Activated naive CD4-positive, alpha-beta T cell treated with anti-CD3 and anti-CD28 coated beads for 36 hours (primary cell): ENCODE data around the gene SPINT4. TPM values are rescaled to one million over a fixed set of nuclear protein-coding genes. Genes with fewer than 3 reads are reported as not detected.
"Not testable (repeated sequence)": the region's sequence is repeated elsewhere in the genome, so short reads cannot be mapped to it uniquely, and the experiment has no call there.

ENCODE experiments used
- CTCF ChIA-PET: fragments of 350-600 bp; sonication (Branson Sonifier 250); formaldehyde crosslinking; loops from one replicate; lab custom pipeline; 2021; ENCODE audit warnings: antibody characterized with exemption; lab: Charles Lee
- DNase-seq: peaks from one replicate; pipeline ENCODE4 v3.0.0-alpha.2; 2020
- H3K27ac Mint-ChIP-seq: one replicate; pipeline ENCODE4 v1.8.0; 2021; ENCODE audit warnings: mild to moderate bottlenecking, mixed read lengths
- H3K27me3 Mint-ChIP-seq: one replicate; pipeline ENCODE4 v1.8.0; 2021; ENCODE audit warnings: low read depth, mixed read lengths
- H3K36me3 Mint-ChIP-seq: one replicate; pipeline ENCODE4 v1.8.0; 2021; ENCODE audit warnings: low read depth, mixed read lengths
- H3K4me1 Mint-ChIP-seq: one replicate; pipeline ENCODE4 v1.8.0; 2021; ENCODE audit warnings: low read depth, mixed read lengths
- H3K4me3 Mint-ChIP-seq: one replicate; pipeline ENCODE4 v1.8.0; 2021; ENCODE audit warnings: mild to moderate bottlenecking, moderate library complexity, mixed read lengths
- H3K9me3 Mint-ChIP-seq: one replicate; pipeline ENCODE4 v1.8.0; 2021; ENCODE audit warnings: mixed read lengths
- intact Hi-C: fragments of 100-400 bp; cut with micrococcal nuclease; formaldehyde crosslinking; loops from one replicate; pipeline ENCODE4 v1.15.1; 2023
- total RNA-seq, 2 experiments: library from RNA; stranded (reverse); gene quantifications; one replicate each; pipeline ENCODE4 v1.2.3, GENCODE V29; 2021

SPINT4 gene
- not detected for total RNA-seq

- peaks cover 1% of the 10 kb centered on the region for H3K9me3 Mint-ChIP-seq
- H3K27ac Mint-ChIP-seq: no peak within 1 kb of the TSS
- CTCF ChIA-PET: no interaction called here
- DNase-seq: no peak
- H3K27me3 Mint-ChIP-seq: peaks cover 27% of the 10 kb centered on the region
- no peak within 1 kb of the TSS for H3K4me3 Mint-ChIP-seq
- no peaks in the 10 kb centered on the region for H3K36me3 Mint-ChIP-seq
- intact Hi-C loops: no loop called here
- no peaks in the 10 kb centered on the region for H3K4me1 Mint-ChIP-seq
Measured at GRCh38 chr20:45722047-45722446, at the start of gene SPINT4. SPINT4 (plus strand) TSS chr20:45722347; CDS start chr20:45722368, 21 bp downstream.

DNA sequence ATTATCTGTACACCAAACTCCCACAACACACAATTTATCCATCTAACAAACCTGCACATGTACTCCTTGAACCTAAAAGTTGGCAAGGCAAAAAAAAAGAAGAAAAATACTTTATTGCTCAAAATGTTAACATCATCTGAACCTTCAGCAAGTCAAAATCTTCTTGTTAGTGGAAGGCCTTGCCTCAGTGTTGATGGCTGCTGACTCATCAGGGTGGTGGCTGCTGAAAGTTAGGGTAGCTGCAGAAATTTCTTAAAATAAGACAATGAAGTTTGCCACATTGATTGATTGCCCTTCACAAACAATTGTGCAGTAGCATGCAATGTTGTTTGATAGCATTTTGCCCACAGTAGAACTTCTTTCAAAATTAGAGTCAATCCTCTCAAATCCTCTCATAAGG lies 49.4 kb upstream of the SPINT4 start:
- Mint-ChIP-seq H3K4me1 (no peaks in the 10 kb centered on the region), H3K4me3 (no peak overlapping the region), H3K36me3 (peaks cover 1% of the 10 kb centered on the region), H3K27me3 (peaks cover 29% of the 10 kb centered on the region), H3K27ac (no peak overlapping the region), H3K9me3 (peaks cover 7% of the 10 kb centered on the region)
- DNase-seq: no peak
- CTCF ChIA-PET: no interaction called here
- intact Hi-C loops: no loop called here

GRCh38 chr20:45679650-45680049 lies 42.5 kb upstream of the SPINT4 start:
- H3K27me3 Mint-ChIP-seq: peaks cover 25% of the 10 kb centered on the region
- peaks cover 27% of the 10 kb centered on the region for H3K9me3 Mint-ChIP-seq
- intact Hi-C loops: no loop called here
- peaks cover 5% of the 10 kb centered on the region for H3K36me3 Mint-ChIP-seq
- no peak overlapping the region for H3K27ac Mint-ChIP-seq
- CTCF ChIA-PET: interaction anchor here (0.8 kb wide), 1 partner anchor 91 kb away, joined by 3 read pairs; no protein-coding TSS in a partner anchor
- no peaks in the 10 kb centered on the region for H3K4me1 Mint-ChIP-seq
- no peak overlapping the region for H3K4me3 Mint-ChIP-seq
- no peak for DNase-seq

DNA sequence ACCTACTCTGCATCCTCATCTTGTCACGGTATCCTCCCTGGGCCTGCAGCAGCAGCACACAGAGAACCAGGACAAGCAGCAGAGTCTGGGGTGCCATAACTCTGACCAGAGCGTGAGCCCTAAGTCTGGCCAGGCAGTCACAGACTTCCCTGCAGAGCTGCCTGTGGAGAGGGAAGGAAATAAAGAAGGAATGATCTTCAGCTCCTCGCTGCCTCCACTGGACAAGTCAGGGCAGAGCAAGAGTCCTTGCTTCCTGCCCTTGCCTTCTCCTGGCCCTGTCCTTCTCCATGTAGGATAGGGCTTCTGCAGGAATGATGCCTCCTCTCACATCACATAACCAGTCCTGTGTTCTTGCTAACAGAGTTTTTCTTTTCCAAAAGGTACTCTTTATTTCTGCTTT lies 36.3 kb upstream of the SPINT4 start:
- H3K4me1 Mint-ChIP-seq: no peaks in the 10 kb centered on the region
- H3K36me3 Mint-ChIP-seq: no peaks in the 10 kb centered on the region
- intact Hi-C loops: no loop called here
- H3K27ac Mint-ChIP-seq: no peak overlapping the region
- CTCF ChIA-PET: no interaction called here
- no peaks in the 10 kb centered on the region for H3K9me3 Mint-ChIP-seq
- peaks cover 15% of the 10 kb centered on the region for H3K27me3 Mint-ChIP-seq
- H3K4me3 Mint-ChIP-seq: no peak overlapping the region
- no peak for DNase-seq

- H3K9me3 Mint-ChIP-seq, H3K27ac Mint-ChIP-seq, H3K4me3 Mint-ChIP-seq, H3K4me1 Mint-ChIP-seq, DNase-seq, intact Hi-C loops, H3K36me3 Mint-ChIP-seq, CTCF ChIA-PET: not testable (repeated sequence)
- peaks cover 36% of the 10 kb centered on the region for H3K27me3 Mint-ChIP-seq
Measured at GRCh38 chr20:45693346-45693745, 28.8 kb upstream of the SPINT4 start.

GRCh38 chr20:45695496-45695895 lies 26.7 kb upstream of the SPINT4 start:
- no peaks in the 10 kb centered on the region for H3K36me3 Mint-ChIP-seq
- DNase-seq: no peak
- H3K4me1 Mint-ChIP-seq: no peaks in the 10 kb centered on the region
- no peak overlapping the region for H3K27ac Mint-ChIP-seq
- CTCF ChIA-PET: no interaction called here
- H3K9me3 Mint-ChIP-seq: no peaks in the 10 kb centered on the region
- H3K27me3 Mint-ChIP-seq: peaks cover 34% of the 10 kb centered on the region
- intact Hi-C loops: no loop called here
- no peak overlapping the region for H3K4me3 Mint-ChIP-seq

DNA sequence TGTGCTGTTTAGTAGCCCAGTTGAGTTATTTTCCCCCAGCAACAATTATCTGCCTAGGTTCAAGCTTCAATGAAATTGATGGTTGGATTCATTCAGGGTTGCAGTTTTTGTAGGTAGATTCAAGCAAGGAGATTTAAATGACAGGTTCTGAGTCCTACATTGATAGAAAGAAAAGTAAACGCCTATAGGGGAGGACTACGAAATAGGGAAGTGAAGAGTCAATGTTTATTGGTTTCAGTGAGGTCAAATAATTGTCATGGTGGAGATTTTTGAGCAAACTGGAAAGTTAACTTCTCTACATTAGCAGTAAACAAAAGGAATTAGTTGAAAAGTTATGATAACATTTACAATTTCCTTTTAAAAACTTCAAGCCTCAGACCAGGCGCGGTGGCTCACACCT lies 21.0 kb upstream of the SPINT4 start:
- H3K36me3 Mint-ChIP-seq: no peaks in the 10 kb centered on the region
- no peak overlapping the region for H3K27ac Mint-ChIP-seq
- H3K4me3 Mint-ChIP-seq: no peak overlapping the region
- H3K9me3 Mint-ChIP-seq: no peaks in the 10 kb centered on the region
- H3K27me3 Mint-ChIP-seq: peaks cover 21% of the 10 kb centered on the region
- intact Hi-C loops: no loop called here
- H3K4me1 Mint-ChIP-seq: no peaks in the 10 kb centered on the region
- no peak for DNase-seq
- CTCF ChIA-PET: no interaction called here

DNA sequence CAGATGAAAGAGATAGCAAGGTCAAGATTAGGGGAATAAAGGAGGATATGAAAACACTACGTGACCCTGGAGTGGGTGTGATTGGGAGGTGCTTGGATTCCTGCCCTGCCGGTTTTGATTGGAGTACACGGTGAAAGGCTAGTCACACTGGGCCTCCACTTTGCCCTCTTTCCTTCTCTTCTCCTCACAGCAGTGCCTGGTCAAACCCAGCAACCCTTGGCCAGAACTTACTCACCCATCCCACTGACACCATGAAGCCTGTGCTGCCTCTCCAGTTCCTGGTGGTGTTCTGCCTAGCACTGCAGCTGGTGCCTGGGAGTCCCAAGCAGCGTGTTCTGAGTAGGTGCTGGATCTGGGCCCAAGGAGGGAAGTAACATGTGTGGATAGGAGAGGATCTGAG lies 20.3 kb upstream of the SPINT4 start, which contains the start of gene WFDC13:
TSS of gene WFDC13 (plus strand) at position 166 of the 400 bp plus-strand sequence. CDS start at position 252, 86 bp downstream.
- CTCF ChIA-PET: no interaction called here
- DNase-seq: no peak
- Mint-ChIP-seq H3K36me3 (no peaks in the 10 kb centered on the region), H3K4me3 (no peak within 1 kb of the TSS), H3K27ac (no peak within 1 kb of the TSS), H3K4me1 (no peaks in the 10 kb centered on the region), H3K27me3 (peaks cover 16% of the 10 kb centered on the region), H3K9me3 (no peaks in the 10 kb centered on the region)
- intact Hi-C loops: no loop called here

GRCh38 chr20:45704969-45705637 lies 17.0 kb upstream of the SPINT4 start, which contains the start of gene WFDC10B:
WFDC10B (minus strand) TSS chr20:45705019; CDS start chr20:45685992, 19,027 bp downstream.
- Mint-ChIP-seq H3K4me3 (no peak within 1 kb of the TSS), H3K27ac (no peak within 1 kb of the TSS), H3K4me1 (no peaks in the 10 kb centered on the region), H3K9me3 (no peaks in the 10 kb centered on the region), H3K36me3 (no peaks in the 10 kb centered on the region), H3K27me3 (peaks cover 22% of the 10 kb centered on the region)
- no peak for DNase-seq
- CTCF ChIA-PET: no interaction called here
- intact Hi-C loops: no loop called here

DNA sequence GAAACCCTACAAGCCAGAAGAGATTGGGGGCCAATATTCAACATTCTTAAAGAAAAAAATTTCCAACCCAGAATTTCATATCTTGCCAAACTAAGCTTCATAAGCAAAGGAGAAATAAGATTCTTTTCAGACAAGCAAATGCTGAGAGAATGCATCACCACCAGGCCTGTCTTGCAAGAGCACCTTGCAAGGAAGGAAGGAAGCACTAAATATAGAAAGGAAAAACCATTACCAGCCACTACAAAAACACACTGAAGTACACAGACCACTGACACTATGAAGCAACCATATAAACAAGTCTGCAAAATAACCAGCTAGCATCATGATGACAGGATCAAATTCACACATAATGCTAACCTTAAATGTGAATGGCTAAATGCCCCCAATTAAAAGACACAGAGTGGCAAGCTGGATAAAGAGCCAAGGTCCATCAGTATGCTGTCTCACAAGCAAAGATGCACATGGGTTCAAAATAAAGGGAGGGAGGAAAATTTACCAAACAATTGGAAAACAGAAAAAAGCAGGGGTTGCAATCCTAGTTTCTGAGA lies 5.9 kb upstream of the SPINT4 start:
- H3K4me1 Mint-ChIP-seq, DNase-seq, CTCF ChIA-PET, H3K9me3 Mint-ChIP-seq, H3K36me3 Mint-ChIP-seq, H3K27ac Mint-ChIP-seq, intact Hi-C loops, H3K4me3 Mint-ChIP-seq: not testable (repeated sequence)
- H3K27me3 Mint-ChIP-seq: peaks cover 27% of the 10 kb centered on the region

- Mint-ChIP-seq H3K4me1 (no peaks in the 10 kb centered on the region), H3K4me3 (no peak overlapping the region), H3K27ac (no peak overlapping the region), H3K27me3 (peaks cover 18% of the 10 kb centered on the region), H3K36me3 (no peaks in the 10 kb centered on the region), H3K9me3 (no peaks in the 10 kb centered on the region)
- CTCF ChIA-PET: interaction anchor here (1.6 kb wide), 1 partner anchor 46 kb away, joined by 7 read pairs; no protein-coding TSS in a partner anchor
- DNase-seq: no peak
- intact Hi-C loops: no loop called here
Measured at GRCh38 chr20:45725134-45725533, 3.0 kb downstream of the SPINT4 start.

GRCh38 chr20:45727044-45727443 lies 4.9 kb downstream of the SPINT4 start:
- intact Hi-C loops: no loop called here
- no peak overlapping the region for H3K27ac Mint-ChIP-seq
- H3K9me3 Mint-ChIP-seq: peaks cover 5% of the 10 kb centered on the region
- no peak overlapping the region for H3K4me3 Mint-ChIP-seq
- H3K36me3 Mint-ChIP-seq: peaks cover 2% of the 10 kb centered on the region
- CTCF ChIA-PET: no interaction called here
- H3K4me1 Mint-ChIP-seq: no peaks in the 10 kb centered on the region
- DNase-seq: no peak
- H3K27me3 Mint-ChIP-seq: peaks cover 21% of the 10 kb centered on the region

DNA sequence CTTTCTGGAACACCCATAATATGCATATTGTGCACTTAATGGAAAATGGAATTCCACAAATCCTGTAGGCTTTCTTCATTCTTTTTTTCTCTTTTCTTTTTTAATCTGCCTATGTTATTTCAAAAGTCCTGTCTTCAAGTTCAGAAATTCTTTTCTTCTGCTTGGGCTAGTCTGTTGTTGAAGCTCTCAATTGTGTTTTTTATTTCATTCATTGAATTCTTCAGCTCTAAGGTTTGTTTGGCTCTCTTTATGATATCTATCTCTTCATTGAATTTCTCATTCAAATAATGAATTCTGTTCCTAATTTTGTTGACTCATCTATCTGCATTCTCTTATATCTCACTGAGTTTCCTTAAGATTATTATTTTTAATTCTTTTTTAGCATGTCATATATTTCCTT lies 10.1 kb downstream of the SPINT4 start:
- intact Hi-C loops: no loop called here
- CTCF ChIA-PET: no interaction called here
- H3K36me3 Mint-ChIP-seq: peaks cover 4% of the 10 kb centered on the region
- no peak overlapping the region for H3K27ac Mint-ChIP-seq
- DNase-seq: no peak
- H3K27me3 Mint-ChIP-seq: peaks cover 23% of the 10 kb centered on the region
- H3K4me3 Mint-ChIP-seq: no peak overlapping the region
- peaks cover 15% of the 10 kb centered on the region for H3K9me3 Mint-ChIP-seq
- H3K4me1 Mint-ChIP-seq: no peaks in the 10 kb centered on the region
